ENCODE results near the gene TWIST2. TPM values are rescaled to one million over a fixed set of nuclear protein-coding genes. Genes with fewer than 3 reads are reported as not detected.
A peak's percentile ranks its signal among the peaks of the same experiment; 100 is the strongest.

The TWIST2 gene
- polyA plus RNA-seq, 1 experiment: 15.6 TPM

DNA sequence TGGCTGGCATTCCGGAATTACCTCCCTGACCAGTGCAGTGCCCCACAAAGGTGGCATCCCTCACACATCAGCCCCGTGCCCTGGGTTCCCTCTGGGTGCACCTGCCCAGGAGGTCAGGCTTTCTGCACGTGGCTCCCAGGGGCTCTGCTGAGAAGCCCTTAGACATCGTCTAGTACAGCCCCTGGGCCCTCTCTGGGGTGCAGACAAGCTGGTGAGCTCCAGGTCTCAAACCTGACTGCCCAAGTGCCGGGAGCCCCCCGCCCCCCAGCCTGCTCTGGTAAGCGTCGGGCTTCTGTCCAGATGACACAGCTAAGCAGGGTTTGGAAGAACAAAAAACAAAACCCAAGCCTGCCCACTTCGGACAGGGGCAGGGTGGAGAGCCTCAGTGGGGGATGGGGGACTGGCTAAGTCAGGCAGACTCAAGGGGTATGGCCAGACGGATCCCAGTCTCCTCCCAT is 20.2 kb downstream of the TWIST2 start:
- CTCF ChIA-PET: no interaction called here
- Histone ChIP-seq H3K4me3 (ENCODE audit: low read depth, low read length) (no peak overlapping the region), H3K27me3 (ENCODE audit: control insufficient read depth, insufficient read depth, low read length) (no peaks in the 10 kb centered on the region), H3K9me3 (ENCODE audit: control insufficient read depth, insufficient read depth, low read length) (peaks cover 2% of the 10 kb centered on the region; the same call in 1 of the 2 replicates), H3K27ac (ENCODE audit: low read depth, low read length) (peak overlapping the region; percentile 52)
- no peak for DNase-seq (ENCODE audit: low read depth, low spot score)
- TF ChIP-seq, protein P1, sequence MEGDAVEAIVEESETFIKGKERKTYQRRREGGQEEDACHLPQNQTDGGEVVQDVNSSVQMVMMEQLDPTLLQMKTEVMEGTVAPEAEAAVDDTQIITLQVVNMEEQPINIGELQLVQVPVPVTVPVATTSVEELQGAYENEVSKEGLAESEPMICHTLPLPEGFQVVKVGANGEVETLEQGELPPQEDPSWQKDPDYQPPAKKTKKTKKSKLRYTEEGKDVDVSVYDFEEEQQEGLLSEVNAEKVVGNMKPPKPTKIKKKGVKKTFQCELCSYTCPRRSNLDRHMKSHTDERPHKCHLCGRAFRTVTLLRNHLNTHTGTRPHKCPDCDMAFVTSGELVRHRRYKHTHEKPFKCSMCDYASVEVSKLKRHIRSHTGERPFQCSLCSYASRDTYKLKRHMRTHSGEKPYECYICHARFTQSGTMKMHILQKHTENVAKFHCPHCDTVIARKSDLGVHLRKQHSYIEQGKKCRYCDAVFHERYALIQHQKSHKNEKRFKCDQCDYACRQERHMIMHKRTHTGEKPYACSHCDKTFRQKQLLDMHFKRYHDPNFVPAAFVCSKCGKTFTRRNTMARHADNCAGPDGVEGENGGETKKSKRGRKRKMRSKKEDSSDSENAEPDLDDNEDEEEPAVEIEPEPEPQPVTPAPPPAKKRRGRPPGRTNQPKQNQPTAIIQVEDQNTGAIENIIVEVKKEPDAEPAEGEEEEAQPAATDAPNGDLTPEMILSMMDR (IDR thresholded peaks at IDR 0.05; ENCODE audit: low read depth, low read length): no peak
- POLR2A ChIA-PET: no interaction called here

DNA sequence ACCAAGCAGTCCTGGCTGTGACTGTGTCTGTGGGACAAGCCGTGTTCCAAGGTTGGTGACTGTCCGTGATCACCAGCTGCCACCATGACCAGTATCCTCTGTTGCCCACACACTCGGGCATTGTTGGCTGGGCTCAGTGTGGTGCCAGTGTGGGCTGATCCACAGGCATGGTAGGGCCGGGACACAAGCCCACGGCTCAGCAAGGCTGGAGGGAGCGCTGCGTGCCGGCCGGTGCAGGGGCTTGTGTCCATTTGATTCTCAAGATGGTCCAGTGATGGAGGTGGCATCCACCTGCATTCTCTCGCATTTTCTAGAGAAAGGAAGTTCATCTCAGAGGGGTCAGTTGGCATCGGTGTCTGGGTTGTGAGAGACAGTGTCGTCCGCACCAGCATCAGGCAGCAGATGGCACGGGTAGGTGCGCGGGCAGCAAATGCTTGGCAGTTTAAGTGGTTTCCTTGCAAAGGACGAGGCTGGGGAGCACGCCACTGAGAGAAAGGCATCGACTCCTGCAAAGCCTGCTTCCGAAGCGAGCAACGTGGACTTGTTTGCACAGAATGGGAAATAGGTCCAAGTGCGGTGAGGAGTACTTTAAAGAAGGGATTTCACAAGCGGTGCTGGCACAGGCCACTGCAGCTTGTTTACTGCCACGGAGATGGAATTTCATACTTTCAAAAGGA is 20.9 kb downstream of the TWIST2 start:
- H3K27ac ChIP-seq (ENCODE audit: low read depth, low read length): peak overlapping the region; percentile 52
- no peaks in the 10 kb centered on the region for H3K27me3 ChIP-seq (ENCODE audit: control insufficient read depth, insufficient read depth, low read length)
- ChIA-PET CTCF (no interaction called here), POLR2A (interaction anchor here (0.6 to 1.6 kb wide), 2 partner anchors 17 to 79 kb away, joined by 3 to 4 read pairs; no protein-coding TSS in a partner anchor)
- TF ChIP-seq, protein P1 (IDR thresholded peaks at IDR 0.05; ENCODE audit: low read depth, low read length): no peak
- H3K4me3 ChIP-seq (ENCODE audit: low read depth, low read length): no peak overlapping the region
- DNase-seq (ENCODE audit: low read depth, low spot score): no peak
- no peaks in the 10 kb centered on the region; the same call in 1 of the 2 replicates for H3K9me3 ChIP-seq (ENCODE audit: control insufficient read depth, insufficient read depth, low read length)

DNA sequence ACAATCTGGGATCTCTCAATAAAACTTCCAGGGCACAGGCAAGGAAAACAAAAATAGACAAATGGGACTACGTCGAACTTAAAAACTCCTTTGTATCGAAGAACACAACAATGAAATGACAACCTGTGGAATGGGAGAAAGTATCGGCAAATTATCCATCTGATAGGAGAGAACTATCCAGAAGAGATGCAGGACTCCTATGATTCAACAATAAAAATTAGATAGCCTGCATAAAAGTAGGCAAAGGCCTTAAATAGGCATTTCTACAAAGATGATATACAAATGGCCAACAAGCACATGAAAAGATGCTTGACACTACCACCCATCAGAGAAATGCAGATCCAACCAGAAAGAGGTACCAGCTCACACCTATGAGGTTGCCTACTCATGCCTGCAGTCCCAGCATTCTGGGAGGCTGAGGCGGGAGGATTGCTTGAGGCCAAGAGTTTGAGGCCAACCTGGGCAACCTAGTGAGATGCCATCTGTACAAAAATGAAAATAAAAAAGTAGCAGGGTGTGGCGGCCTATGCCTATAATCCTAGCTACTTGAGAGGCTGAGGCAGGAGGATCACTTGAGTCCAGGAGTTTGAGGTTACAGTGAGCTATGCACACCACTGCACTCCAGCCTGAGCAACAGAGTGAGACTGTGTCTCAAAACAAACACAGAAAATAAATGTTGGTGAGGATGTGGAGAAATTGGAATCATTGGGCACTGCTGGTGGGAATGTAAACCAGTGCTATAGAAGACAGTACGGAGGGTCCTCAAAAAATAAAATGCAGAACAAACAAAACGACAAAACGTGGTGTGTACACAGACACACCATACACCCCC is 21.6 kb downstream of the TWIST2 start:
- Histone ChIP-seq H3K27me3 (ENCODE audit: control insufficient read depth, insufficient read depth, low read length) (no peaks in the 10 kb centered on the region), H3K9me3 (ENCODE audit: control insufficient read depth, insufficient read depth, low read length) (no peaks in the 10 kb centered on the region; the same call in 1 of the 2 replicates), H3K27ac (ENCODE audit: low read depth, low read length) (no peak overlapping the region), H3K4me3 (ENCODE audit: low read depth, low read length) (no peak overlapping the region)
- TF ChIP-seq, protein P1 (IDR thresholded peaks at IDR 0.05; ENCODE audit: low read depth, low read length): no peak
- DNase-seq (ENCODE audit: low read depth, low spot score): no peak
- ChIA-PET POLR2A (interaction anchor here (0.6 to 1.6 kb wide), 3 partner anchors 18 to 276 kb away, joined by 3 to 4 read pairs (median 3); no protein-coding TSS in a partner anchor), CTCF (no interaction called here)

DNA sequence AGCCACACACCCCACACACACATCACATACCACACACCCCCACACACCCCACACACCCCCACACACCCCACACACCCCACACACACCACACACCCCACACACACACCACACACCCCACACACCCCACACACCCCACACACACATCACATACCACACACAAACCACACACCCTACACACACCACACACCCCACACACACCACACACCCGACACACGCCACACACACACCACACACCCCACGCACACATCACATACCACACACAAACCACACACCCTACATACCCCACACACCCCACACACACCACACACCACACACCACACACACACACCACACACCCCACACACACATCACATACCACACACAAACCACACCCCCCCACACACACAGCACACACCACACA is 22.4 kb downstream of the TWIST2 start:
- POLR2A ChIA-PET: interaction anchor here (1.6 kb wide), 1 partner anchor 78 kb away, joined by 3 read pairs; no protein-coding TSS in a partner anchor
- Histone ChIP-seq H3K4me3 (ENCODE audit: low read depth, low read length) (no peak overlapping the region), H3K9me3 (ENCODE audit: control insufficient read depth, insufficient read depth, low read length) (no peaks in the 10 kb centered on the region; the same call in 1 of the 2 replicates), H3K27me3 (ENCODE audit: control insufficient read depth, insufficient read depth, low read length) (no peaks in the 10 kb centered on the region), H3K27ac (ENCODE audit: low read depth, low read length) (no peak overlapping the region)
- CTCF ChIA-PET: no interaction called here
- TF ChIP-seq, protein P1 (IDR thresholded peaks at IDR 0.05; ENCODE audit: low read depth, low read length): no peak
- no peak for DNase-seq (ENCODE audit: low read depth, low spot score)

DNA sequence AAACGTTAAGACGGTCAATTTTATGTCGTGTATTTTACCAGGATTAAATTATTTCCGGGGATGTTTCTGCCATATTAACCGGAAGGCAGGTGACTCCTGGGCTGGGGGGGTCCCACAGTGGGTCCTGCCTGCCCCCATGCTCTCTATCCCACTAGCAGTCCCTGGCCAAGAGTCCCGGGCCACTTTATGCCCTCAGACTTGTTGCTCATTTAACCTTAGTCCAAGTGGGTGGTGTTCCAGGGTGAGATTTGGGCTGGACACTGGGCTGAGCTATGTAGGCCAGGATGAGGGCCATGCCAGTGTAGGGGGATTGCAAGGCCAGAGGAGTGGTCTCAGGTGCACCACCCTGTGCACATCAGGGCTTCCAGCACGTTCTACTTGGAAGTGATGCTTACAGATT is 24.1 kb downstream of the TWIST2 start:
- H3K9me3 ChIP-seq (ENCODE audit: control insufficient read depth, insufficient read depth, low read length): no peaks in the 10 kb centered on the region; the same call in 1 of the 2 replicates
- POLR2A ChIA-PET: no interaction called here
- no peak overlapping the region for H3K4me3 ChIP-seq (ENCODE audit: low read depth, low read length)
- no peaks in the 10 kb centered on the region for H3K27me3 ChIP-seq (ENCODE audit: control insufficient read depth, insufficient read depth, low read length)
- CTCF ChIA-PET: no interaction called here
- H3K27ac ChIP-seq (ENCODE audit: low read depth, low read length): no peak overlapping the region
- no peak for DNase-seq (ENCODE audit: low read depth, low spot score)
- TF ChIP-seq, protein P1 (IDR thresholded peaks at IDR 0.05; ENCODE audit: low read depth, low read length): no peak
